ENCODE data around the gene ARRDC4. TPM values are rescaled to one million over a fixed set of nuclear protein-coding genes. Genes with fewer than 3 reads are reported as not detected.

The ARRDC4 gene
- total RNA-seq, 3 donors from 2014 or later (not counting 1 experiment from before 2014, with no cell fraction given), result 6.6 to 7.3 (median 7.0) TPM

DNA sequence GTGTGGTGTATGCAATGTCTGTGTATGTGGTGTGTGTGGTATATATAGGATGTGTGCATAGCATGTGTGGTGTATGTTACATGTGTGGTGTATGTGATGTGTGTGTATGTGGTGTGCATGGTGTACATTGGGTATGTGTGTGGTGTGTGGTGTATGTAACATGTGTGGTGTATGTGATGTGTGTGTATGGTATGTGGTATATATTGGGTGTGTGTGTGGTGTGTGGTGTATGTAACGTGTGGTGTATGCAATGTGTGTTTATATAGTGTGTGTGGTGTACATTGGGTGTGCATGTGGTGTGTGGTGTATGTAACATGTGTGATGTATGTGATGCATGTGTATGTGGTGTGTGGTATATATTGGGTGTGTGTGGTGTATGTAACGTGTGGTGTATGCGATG lies 41.9 kb downstream of the ARRDC4 start:
- H3K36me3 Mint-ChIP-seq, result no peaks in the 10 kb centered on the region
- no peaks in the 10 kb centered on the region for H3K4me1 Mint-ChIP-seq
- Histone ChIP-seq H3K27ac (ENCODE audit: low read length) (no peak overlapping the region), H3K4me3 (ENCODE audit: low read length) (no peak overlapping the region), H3K9me3 (ENCODE audit: control insufficient read depth, insufficient read depth, low read length) (no peaks in the 10 kb centered on the region), H3K4me1 (ENCODE audit: control insufficient read depth, insufficient read depth, low read length) (no peaks in the 10 kb centered on the region), H3K27me3 (ENCODE audit: control insufficient read depth, insufficient read depth, low read length) (no peaks in the 10 kb centered on the region), H3K36me3 (ENCODE audit: control insufficient read depth, insufficient read depth, low read length) (no peaks in the 10 kb centered on the region)
- TF ChIP-seq, protein P1, sequence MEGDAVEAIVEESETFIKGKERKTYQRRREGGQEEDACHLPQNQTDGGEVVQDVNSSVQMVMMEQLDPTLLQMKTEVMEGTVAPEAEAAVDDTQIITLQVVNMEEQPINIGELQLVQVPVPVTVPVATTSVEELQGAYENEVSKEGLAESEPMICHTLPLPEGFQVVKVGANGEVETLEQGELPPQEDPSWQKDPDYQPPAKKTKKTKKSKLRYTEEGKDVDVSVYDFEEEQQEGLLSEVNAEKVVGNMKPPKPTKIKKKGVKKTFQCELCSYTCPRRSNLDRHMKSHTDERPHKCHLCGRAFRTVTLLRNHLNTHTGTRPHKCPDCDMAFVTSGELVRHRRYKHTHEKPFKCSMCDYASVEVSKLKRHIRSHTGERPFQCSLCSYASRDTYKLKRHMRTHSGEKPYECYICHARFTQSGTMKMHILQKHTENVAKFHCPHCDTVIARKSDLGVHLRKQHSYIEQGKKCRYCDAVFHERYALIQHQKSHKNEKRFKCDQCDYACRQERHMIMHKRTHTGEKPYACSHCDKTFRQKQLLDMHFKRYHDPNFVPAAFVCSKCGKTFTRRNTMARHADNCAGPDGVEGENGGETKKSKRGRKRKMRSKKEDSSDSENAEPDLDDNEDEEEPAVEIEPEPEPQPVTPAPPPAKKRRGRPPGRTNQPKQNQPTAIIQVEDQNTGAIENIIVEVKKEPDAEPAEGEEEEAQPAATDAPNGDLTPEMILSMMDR (IDR thresholded peaks at IDR 0.05), result no peak
- H3K4me3 Mint-ChIP-seq, result no peak overlapping the region
- intact Hi-C loops (cut with micrococcal nuclease), result no loop called here
- no peak overlapping the region for H3K27ac Mint-ChIP-seq
- ATAC-seq (no peak), DNase-seq (no peak)
- WGBS (ENCODE audit: insufficient coverage), result 97% methylated on average over 3 of the region's 3 CpGs
- no peaks in the 10 kb centered on the region for H3K27me3 Mint-ChIP-seq (ENCODE audit: low read depth in 2 of 2)
- no peaks in the 10 kb centered on the region for H3K9me3 Mint-ChIP-seq

DNA sequence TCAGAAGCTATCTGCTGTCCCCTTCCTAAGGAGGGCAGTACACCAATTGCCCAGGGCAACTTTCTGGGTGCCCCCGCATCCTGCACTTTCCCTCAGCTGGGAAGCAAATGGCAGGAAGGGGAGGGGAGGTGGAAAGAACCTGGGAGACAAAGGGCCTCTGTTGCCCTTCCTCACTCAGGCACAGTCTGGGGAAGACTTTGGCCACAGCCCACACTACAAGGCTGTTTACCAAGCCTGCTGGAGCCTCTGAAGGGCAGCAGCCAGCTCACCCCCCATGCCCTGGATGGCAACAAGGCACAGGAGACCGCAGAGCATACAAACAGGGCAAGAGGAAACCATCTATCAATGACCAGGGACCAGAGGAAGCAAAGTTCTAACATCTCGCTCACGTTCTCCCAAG lies 42.4 kb downstream of the ARRDC4 start:
- 78% methylated on average over 4 of the region's 4 CpGs for whole genome bisulfite sequencing (ENCODE audit: insufficient coverage)
- intact Hi-C loops (cut with micrococcal nuclease), result no loop called here

DNA sequence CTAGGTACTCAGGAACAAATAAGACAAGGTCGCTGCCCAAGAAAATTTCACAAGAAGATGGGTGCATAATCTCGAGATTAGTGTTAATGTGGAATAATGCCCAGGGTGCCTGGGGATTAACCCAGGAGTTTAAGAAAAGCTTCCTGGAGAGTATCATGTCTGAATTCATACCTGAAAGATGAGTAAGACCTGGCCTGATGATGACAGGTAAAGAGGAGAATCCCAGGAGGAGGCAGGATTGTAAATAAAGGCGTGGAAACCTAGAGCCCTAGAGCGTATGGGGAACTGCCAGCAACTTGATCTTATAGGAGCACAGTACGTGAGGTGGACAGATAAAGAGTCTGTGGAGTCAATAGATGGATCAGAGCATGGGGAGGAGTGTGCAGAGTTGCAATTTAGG lies 43.0 kb downstream of the ARRDC4 start:
- H3K4me3 ChIP-seq (ENCODE audit: low read length), result no peak overlapping the region
- no peaks in the 10 kb centered on the region for H3K27me3 Mint-ChIP-seq (ENCODE audit: low read depth in 2 of 2)
- H3K4me1 Mint-ChIP-seq, result no peaks in the 10 kb centered on the region
- H3K36me3 Mint-ChIP-seq, result no peaks in the 10 kb centered on the region
- H3K36me3 ChIP-seq (ENCODE audit: control insufficient read depth, insufficient read depth, low read length), result no peaks in the 10 kb centered on the region
- intact Hi-C loops (cut with micrococcal nuclease), result no loop called here
- WGBS (ENCODE audit: insufficient coverage), result 83% methylated on average over 5 of the region's 5 CpGs
- ATAC-seq (no peak), DNase-seq (no peak)
- H3K27me3 ChIP-seq (ENCODE audit: control insufficient read depth, insufficient read depth, low read length), result no peaks in the 10 kb centered on the region
- no peak overlapping the region for H3K4me3 Mint-ChIP-seq
- H3K27ac ChIP-seq (ENCODE audit: low read length), result no peak overlapping the region
- no peak overlapping the region for H3K27ac Mint-ChIP-seq
- TF ChIP-seq, protein P1 (IDR thresholded peaks at IDR 0.05), result no peak
- H3K9me3 ChIP-seq (ENCODE audit: control insufficient read depth, insufficient read depth, low read length), result no peaks in the 10 kb centered on the region
- no peaks in the 10 kb centered on the region for H3K4me1 ChIP-seq (ENCODE audit: control insufficient read depth, insufficient read depth, low read length)
- no peaks in the 10 kb centered on the region for H3K9me3 Mint-ChIP-seq

More for the DNA sequence above, 42.4 kb downstream of the ARRDC4 start:
- H3K36me3 Mint-ChIP-seq, result no peaks in the 10 kb centered on the region
- H3K4me3 ChIP-seq (ENCODE audit: low read length), result no peak overlapping the region
- no peaks in the 10 kb centered on the region for H3K27me3 Mint-ChIP-seq (ENCODE audit: low read depth in 2 of 2)
- no peaks in the 10 kb centered on the region for H3K27me3 ChIP-seq (ENCODE audit: control insufficient read depth, insufficient read depth, low read length)
- H3K4me1 Mint-ChIP-seq, result no peaks in the 10 kb centered on the region
- no peaks in the 10 kb centered on the region for H3K9me3 Mint-ChIP-seq
- H3K4me1 ChIP-seq (ENCODE audit: control insufficient read depth, insufficient read depth, low read length), result no peaks in the 10 kb centered on the region
- ATAC-seq (no peak), DNase-seq (no peak)
- H3K27ac ChIP-seq (ENCODE audit: low read length), result no peak overlapping the region
- no peak overlapping the region for H3K27ac Mint-ChIP-seq
- no peaks in the 10 kb centered on the region for H3K36me3 ChIP-seq (ENCODE audit: control insufficient read depth, insufficient read depth, low read length)
- H3K9me3 ChIP-seq (ENCODE audit: control insufficient read depth, insufficient read depth, low read length), result no peaks in the 10 kb centered on the region
- no peak overlapping the region for H3K4me3 Mint-ChIP-seq
- TF ChIP-seq, protein P1 (IDR thresholded peaks at IDR 0.05), result no peak

DNA sequence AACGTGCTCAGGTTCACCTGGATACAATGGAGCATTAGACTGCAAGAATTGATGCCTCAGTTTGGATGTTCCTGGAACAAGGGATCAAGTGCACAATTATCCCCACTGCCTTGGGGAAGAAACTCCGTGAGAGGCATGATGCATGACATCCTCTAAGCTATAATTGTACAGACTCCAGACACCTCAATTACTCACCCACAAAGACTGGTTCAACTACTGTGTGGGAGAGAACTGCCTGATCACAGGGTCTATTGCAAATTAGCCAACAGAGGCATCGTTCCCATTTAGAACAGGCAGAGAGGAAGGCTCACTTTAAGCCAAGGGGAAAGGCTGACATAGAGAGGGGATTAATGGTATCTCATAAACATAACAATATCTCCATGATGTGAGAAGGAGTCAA lies 43.5 kb downstream of the ARRDC4 start:
- TF ChIP-seq, protein P1 (IDR thresholded peaks at IDR 0.05), result no peak
- no peak overlapping the region for H3K4me3 ChIP-seq (ENCODE audit: low read length)
- ATAC-seq (no peak), DNase-seq (no peak)
- no peaks in the 10 kb centered on the region for H3K27me3 ChIP-seq (ENCODE audit: control insufficient read depth, insufficient read depth, low read length)
- Mint-ChIP-seq H3K4me3 (no peak overlapping the region), H3K27ac (no peak overlapping the region), H3K36me3 (no peaks in the 10 kb centered on the region), H3K9me3 (no peaks in the 10 kb centered on the region), H3K4me1 (no peaks in the 10 kb centered on the region), H3K27me3 (ENCODE audit: low read depth in 2 of 2) (peaks cover 0 to 2% of the 10 kb centered on the region in 2 donors)
- no peak overlapping the region for H3K27ac ChIP-seq (ENCODE audit: low read length)
- intact Hi-C loops (cut with micrococcal nuclease), result no loop called here
- 77% methylated on average over 3 of the region's 3 CpGs for WGBS (ENCODE audit: insufficient coverage)
- H3K36me3 ChIP-seq (ENCODE audit: control insufficient read depth, insufficient read depth, low read length), result no peaks in the 10 kb centered on the region
- H3K4me1 ChIP-seq (ENCODE audit: control insufficient read depth, insufficient read depth, low read length), result no peaks in the 10 kb centered on the region
- no peaks in the 10 kb centered on the region for H3K9me3 ChIP-seq (ENCODE audit: control insufficient read depth, insufficient read depth, low read length)
